Left ventricle myocardium inferior (tissue), 1 donor: ENCODE data around the gene FEZ2. TPM values are rescaled to one million over a fixed set of nuclear protein-coding genes. Genes with fewer than 3 reads are reported as not detected.

Experiments used
- DNase-seq: peaks from one replicate; pipeline ENCODE4 v3.0.0-alpha.2; 2020
- H3K27ac ChIP-seq: fragments of 200-600 bp; replicated peaks from 2 replicates; pipeline ENCODE4 v1.8.0; 2021
- H3K27me3 ChIP-seq: fragments of 200-600 bp; 2 replicates; pipeline ENCODE4 v1.8.0; 2021; ENCODE audit warnings: low read depth
- H3K36me3 ChIP-seq: fragments of 200-600 bp; 2 replicates; pipeline ENCODE4 v1.8.0; 2021
- H3K4me1 ChIP-seq: fragments of 200-600 bp; 2 replicates; pipeline ENCODE4 v1.8.0; 2021
- H3K4me3 ChIP-seq: fragments of 200-600 bp; 2 replicates; pipeline ENCODE4 v1.8.0; 2021; ENCODE audit warnings: mild to moderate bottlenecking, moderate library complexity
- H3K9me3 ChIP-seq: fragments of 200-600 bp; replicated peaks from 2 replicates; pipeline ENCODE4 v1.8.0; 2021
- intact Hi-C: fragments of 100-400 bp; cut with micrococcal nuclease; formaldehyde crosslinking; loops from one replicate; pipeline ENCODE4 v1.11.0; 2022
- total RNA-seq: library from RNA; stranded (reverse); fragmentation: NEBNext Ultra II Directional; extraction: Animal tissue kit (Norgen Biotek cat#: 25700); gene quantifications from one replicate; pipeline ENCODE4 v1.2.1, GENCODE V29; 2021
- TF ChIP-seq, protein P1 (sequence below): fragments of 200-600 bp; IDR thresholded peaks from 2 replicates; pipeline ENCODE4 v1.8.0; 2021; ENCODE audit warnings: antibody characterized with exemption, mild to moderate bottlenecking, borderline replicate concordance
- donor health status: DM: no; HTN: yes; CAD: no; lungs with severe emphysema.

FEZ2 gene
- total RNA-seq, 1 donor from 2014 or later = 49.6 TPM

DNA sequence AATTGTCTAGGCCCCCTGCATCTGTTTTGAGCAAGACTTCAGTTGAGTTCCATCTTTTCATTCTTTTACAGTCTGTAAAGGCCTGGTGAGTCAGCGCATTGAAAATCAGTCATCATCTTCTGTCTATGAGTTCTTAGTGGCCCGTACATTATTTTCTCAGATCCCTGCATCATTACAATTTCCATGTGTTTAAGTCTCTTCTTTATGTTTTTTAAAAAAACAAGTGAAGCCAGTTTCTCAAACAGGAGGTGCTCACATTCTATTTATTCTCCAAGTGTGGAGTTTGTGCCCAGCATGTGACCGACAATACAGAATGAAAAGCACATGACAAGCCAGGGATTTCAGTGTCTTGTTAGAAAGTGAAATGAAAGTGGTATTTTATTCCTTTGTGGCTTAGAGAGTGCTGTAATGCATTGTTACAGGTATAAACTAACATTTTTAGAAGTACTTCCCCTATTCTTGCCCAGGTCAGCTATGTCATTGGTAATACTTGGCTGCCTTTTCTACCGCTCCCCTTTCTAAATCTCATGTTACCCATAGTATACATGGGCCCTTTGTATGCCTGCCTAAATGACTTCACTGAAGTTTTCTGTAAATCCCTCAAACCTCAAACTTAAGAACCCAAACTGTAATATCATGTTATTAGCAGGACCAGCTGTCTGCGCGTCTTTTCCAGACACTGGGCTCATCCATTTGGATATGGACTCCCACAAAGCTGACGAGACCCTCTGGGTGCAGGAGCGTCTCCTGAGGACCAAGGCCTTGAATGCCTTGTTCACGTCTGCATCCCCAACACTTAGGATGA is 67.6 kb downstream of the FEZ2 start:
- no peaks in the 10 kb centered on the region for H3K9me3 ChIP-seq
- peaks cover 31% of the 10 kb centered on the region for H3K4me1 ChIP-seq
- intact Hi-C loops = no loop called here
- H3K4me3 ChIP-seq = no peak overlapping the region
- no peaks in the 10 kb centered on the region for H3K27me3 ChIP-seq
- TF ChIP-seq, protein P1, sequence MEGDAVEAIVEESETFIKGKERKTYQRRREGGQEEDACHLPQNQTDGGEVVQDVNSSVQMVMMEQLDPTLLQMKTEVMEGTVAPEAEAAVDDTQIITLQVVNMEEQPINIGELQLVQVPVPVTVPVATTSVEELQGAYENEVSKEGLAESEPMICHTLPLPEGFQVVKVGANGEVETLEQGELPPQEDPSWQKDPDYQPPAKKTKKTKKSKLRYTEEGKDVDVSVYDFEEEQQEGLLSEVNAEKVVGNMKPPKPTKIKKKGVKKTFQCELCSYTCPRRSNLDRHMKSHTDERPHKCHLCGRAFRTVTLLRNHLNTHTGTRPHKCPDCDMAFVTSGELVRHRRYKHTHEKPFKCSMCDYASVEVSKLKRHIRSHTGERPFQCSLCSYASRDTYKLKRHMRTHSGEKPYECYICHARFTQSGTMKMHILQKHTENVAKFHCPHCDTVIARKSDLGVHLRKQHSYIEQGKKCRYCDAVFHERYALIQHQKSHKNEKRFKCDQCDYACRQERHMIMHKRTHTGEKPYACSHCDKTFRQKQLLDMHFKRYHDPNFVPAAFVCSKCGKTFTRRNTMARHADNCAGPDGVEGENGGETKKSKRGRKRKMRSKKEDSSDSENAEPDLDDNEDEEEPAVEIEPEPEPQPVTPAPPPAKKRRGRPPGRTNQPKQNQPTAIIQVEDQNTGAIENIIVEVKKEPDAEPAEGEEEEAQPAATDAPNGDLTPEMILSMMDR = no peak
- no peak for DNase-seq
- H3K36me3 ChIP-seq = peaks cover 12% of the 10 kb centered on the region
- H3K27ac ChIP-seq = peak overlapping the region; percentile 31

DNA sequence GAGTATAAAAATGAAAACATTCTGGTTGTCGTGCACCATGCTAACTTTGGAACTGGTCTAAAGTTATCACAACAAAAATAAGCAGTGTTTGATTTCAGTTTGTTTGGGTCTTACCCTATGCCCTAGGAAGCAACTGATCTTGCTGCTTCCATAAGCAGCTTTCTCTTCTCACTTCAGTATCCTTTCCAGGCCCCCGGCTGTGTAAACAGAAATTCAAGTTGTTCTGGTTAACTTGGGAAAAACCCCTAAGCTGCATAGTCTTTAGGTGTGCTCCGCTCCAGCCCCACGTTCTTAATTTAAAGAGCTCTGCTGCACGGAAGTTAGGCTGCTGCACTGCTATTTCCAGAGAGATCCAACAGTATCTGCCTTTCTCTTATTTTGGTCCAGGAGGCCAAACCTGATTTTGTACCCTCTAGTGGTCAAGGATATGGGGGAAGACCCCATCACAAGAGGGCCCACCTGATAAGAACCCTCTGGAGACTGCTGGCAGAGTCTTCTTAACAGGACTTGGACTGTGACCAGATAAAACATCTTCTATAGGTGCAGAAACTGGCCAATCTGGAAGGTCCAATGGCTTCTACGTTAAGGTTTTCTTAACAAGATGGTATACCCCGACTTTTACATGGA is 69.1 kb downstream of the FEZ2 start:
- no peaks in the 10 kb centered on the region for H3K9me3 ChIP-seq
- H3K27me3 ChIP-seq = no peaks in the 10 kb centered on the region
- peaks cover 31% of the 10 kb centered on the region for H3K4me1 ChIP-seq
- H3K27ac ChIP-seq = no peak overlapping the region
- peaks cover 15% of the 10 kb centered on the region for H3K36me3 ChIP-seq
- DNase-seq = no peak
- intact Hi-C loops = no loop called here
- TF ChIP-seq, protein P1 = no peak
- no peak overlapping the region for H3K4me3 ChIP-seq

DNA sequence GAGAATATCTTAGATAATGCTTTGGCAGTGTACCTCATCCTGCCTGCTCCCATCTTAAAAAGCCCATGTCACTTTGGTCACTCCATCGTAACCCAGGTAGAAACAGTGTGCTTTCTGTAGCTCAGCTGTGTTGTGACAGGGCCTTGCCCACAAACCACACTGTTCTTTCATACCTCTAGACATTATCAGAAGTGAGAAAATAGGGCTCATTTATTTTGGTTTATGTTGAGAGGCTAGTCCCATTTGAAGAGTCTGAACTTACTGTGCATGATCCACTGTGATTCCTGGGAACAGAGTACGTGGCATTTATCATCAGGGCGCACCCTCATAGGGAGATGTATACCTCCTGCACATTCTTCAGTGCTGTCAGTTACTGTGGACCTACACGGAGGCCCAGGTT is 69.7 kb downstream of the FEZ2 start:
- peaks cover 19% of the 10 kb centered on the region for H3K36me3 ChIP-seq
- H3K4me1 ChIP-seq = peaks cover 31% of the 10 kb centered on the region
- H3K27ac ChIP-seq = no peak overlapping the region

DNA sequence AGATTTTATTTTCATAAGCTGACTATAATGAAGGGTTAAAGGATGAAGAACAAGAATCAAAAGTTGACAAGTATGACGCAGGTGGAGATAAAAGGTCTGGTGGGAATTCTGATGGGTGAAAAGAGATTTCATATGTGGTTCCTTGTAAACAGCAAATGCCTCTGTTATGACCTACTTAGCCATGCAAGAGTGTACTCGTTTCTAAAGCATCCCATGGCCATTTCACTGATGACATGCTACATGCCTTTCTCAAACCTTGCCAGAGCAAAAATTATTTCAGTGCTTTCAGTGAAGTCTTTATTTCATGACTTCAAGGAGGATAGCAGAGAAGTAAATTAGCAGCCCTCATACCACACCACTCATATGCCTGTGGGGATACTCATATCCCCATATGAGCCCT is 71.7 kb downstream of the FEZ2 start:
- TF ChIP-seq, protein P1 = no peak
- Histone ChIP-seq H3K27me3 (no peaks in the 10 kb centered on the region), H3K27ac (no peak overlapping the region), H3K36me3 (peaks cover 29% of the 10 kb centered on the region), H3K9me3 (no peaks in the 10 kb centered on the region), H3K4me3 (no peak overlapping the region), H3K4me1 (peaks cover 25% of the 10 kb centered on the region)
- DNase-seq = no peak
- intact Hi-C loops = no loop called here

More for the DNA sequence above, 69.7 kb downstream of the FEZ2 start:
- DNase-seq = no peak
- TF ChIP-seq, protein P1 = no peak
- intact Hi-C loops = no loop called here
- H3K9me3 ChIP-seq = no peaks in the 10 kb centered on the region
- no peaks in the 10 kb centered on the region for H3K27me3 ChIP-seq
- no peak overlapping the region for H3K4me3 ChIP-seq

DNA sequence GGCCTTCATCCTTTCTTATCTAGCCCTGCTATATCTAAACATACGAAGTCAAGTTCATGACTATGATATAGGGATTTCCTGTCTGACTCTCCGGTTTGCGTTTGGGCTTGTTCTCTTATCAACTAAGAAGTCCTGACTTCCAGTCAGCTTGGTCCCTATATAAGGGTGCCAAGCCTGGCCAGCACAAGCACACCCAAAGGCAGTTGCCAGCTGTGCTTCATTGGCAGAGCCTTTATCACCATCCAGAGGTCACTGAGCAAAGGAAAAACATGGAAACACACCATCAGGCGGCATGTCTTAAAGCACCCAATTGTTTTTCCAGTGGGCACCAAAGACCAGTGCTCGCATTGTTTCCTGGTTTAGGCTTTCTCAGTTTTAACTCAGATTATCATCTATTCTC is 72.7 kb downstream of the FEZ2 start:
- Histone ChIP-seq H3K9me3 (no peaks in the 10 kb centered on the region), H3K4me1 (peaks cover 17% of the 10 kb centered on the region), H3K27ac (no peak overlapping the region), H3K36me3 (peaks cover 38% of the 10 kb centered on the region), H3K27me3 (no peaks in the 10 kb centered on the region), H3K4me3 (no peak overlapping the region)
- intact Hi-C loops = no loop called here
- no peak for DNase-seq
- TF ChIP-seq, protein P1 = no peak
